Stimulated activated CD8-positive, alpha-beta memory T cell treated with anti-CD3 and anti-CD28 coated beads, Interleukin-15, amount 100 ng/mL, for 24 hours (primary cell): Measurements from ENCODE around the gene CDK8.

Experiments used
- DNase-seq: peaks from one replicate; pipeline ENCODE4 v3.0.0-alpha.2; 2020; ENCODE audit warnings: low read depth

The CDK8 gene

DNA sequence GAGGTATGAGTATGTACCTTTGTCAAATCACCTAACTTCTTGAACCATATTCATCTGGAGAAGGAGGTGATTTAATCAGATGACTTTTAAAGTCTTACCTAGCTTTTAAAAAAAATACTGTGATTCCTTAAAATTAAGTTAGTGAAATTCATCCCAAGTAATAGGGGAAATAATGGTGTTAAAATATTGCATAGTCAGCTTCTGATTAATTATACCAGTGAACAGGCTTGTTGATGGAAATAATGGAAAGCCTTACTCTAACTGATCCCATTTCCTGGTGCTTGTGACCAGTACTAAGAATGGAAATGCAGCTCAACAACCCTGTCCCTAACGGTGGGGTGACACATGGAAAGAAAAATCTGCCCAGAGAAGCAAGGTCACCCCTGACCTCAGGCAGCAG, 130.7 kb downstream of the CDK8 start:
- no peak for DNase-seq

DNA sequence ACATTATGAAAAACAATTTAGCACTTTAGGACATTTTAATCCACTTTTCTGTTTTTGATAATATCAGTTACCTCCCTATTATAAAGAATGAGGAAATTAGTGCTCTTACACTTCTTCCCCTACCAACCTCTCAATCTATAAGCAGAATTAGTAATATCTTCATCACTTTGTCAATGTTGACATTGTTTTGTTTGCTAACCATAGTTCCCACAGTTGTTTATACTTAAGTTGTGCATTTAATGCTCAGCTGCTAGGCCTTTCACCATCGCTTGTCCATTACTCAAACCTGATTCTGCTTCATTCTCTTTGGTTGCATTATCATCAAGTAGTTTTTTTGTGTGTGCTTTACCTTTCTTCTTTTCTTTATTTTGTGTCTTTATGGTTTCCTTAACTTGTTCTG, 132.1 kb downstream of the CDK8 start:
- no peak for DNase-seq

- no peak for DNase-seq
These were observed 136.3 kb downstream of the CDK8 start for GRCh38 chr13:26390203-26390602.

DNA sequence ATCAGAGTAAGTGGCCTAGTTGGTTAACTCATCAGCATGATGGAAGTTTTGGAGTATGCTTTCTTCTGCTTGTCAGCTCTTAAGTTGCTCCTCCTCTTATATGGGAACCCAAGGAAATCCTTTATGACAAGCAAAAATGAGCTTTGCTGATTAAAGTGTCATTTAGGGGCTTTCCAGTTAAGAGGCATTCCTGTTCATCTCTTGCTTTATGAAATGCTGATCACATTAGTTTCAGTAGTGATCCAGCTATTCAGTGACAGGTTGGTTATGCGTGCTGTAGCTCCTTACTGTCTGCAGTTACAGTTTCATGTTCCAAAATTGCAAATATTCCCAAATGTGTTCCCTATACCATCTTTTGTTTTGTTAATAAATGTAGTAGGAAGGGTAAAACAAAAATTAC, 146.6 kb downstream of the CDK8 start:
- no peak for DNase-seq

DNA sequence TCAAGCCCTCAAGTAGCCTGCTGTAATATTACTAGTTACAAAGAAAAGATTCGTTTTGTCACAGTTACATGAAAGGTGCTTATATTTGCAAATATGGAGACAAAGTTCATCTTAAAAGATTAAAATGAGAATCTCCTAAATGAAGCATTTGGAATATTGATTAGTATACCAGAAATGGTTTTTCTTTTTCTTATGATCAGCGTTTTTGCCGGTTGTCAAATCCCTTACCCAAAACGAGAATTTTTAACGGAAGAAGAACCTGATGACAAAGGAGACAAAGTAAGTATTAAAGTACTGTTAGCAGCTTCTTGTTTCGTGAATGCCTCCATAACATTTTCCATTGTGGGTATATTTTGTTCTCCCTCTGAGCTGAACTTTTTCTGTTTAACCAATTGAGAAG, 147.1 kb downstream of the CDK8 start:
- no peak for DNase-seq

DNA sequence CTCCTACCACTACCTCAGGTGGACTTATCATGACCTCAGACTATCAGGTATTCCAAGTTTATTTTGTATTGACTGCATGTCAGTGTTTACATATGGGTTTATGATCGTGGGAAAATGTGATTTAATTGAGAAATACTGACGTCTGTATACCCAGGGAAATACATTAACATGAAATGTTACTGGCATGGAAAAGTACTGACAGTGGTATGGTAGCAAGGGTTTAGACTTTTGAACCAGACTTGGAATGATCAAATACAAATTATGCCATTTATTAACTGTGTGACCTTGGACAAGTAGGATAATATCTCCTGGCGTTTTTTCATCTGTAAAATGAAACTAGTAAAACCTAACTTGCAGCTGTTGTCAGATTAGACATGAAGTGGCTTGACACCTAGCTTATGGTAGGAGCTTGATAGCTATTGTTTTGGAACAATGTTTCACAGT, 147.7 kb downstream of the CDK8 start:
- no peak for DNase-seq

- DNase-seq: no peak
These were observed 152.9 kb downstream of the CDK8 start for GRCh38 chr13:26406791-26407190.

- DNase-seq: no peak
These were observed 157.3 kb downstream of the CDK8 start for GRCh38 chr13:26411206-26411605.

DNA sequence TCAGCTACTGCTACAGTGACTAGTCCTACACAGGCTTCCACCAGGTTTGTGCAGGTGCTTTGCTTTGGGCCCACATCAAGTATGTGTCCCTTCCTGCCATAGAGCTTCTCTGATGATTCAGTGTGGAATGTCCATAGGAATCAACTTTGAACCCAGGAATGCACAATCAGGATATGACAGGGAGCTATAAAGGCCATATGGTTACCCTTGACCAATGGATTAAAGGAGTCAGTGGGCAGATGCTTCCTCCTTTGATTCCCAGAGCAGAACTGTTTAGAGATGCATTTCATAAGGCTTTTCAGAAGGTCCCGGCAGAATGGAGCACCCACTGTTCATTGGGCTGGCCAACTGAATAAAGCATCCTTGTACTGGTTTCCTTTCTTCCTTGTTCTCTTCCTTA, 158.3 kb downstream of the CDK8 start:
- no peak for DNase-seq

DNA sequence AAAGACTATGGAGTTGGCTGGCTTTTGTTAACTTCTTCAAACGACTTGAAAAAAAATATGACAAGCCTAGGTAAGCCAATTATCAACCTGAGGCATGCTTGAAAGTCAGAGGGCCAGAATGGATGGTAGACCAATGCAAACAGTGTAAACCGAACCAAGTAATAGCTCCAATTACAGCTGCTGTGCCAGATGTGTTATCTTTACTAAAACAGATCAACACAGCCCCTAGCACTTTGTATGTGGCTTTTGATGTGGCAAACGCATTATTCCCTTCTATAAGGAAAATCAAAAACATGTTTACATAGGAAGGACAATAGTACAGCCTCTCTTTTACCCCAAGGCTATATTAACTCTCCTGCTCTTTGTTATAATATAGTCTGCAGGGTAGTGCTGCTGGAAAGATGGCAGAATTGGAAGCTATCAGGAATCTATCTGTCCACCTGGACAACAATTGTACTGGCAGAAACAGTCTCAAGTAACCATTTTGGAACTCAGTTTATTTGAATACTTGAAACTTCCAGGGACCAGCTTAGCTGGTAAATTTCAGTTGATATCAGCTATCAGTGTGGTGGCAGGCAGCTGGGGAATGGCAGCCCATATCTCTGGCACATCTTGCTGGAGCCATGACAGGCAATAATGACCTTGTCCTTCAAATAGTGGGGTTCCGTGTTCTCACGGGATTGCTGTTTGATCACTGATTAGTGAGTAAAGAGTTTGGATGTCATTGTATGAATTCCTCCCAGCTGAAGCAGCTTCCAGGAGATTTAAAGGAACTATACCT, 159.2 kb downstream of the CDK8 start:
- DNase-seq: no peak

DNA sequence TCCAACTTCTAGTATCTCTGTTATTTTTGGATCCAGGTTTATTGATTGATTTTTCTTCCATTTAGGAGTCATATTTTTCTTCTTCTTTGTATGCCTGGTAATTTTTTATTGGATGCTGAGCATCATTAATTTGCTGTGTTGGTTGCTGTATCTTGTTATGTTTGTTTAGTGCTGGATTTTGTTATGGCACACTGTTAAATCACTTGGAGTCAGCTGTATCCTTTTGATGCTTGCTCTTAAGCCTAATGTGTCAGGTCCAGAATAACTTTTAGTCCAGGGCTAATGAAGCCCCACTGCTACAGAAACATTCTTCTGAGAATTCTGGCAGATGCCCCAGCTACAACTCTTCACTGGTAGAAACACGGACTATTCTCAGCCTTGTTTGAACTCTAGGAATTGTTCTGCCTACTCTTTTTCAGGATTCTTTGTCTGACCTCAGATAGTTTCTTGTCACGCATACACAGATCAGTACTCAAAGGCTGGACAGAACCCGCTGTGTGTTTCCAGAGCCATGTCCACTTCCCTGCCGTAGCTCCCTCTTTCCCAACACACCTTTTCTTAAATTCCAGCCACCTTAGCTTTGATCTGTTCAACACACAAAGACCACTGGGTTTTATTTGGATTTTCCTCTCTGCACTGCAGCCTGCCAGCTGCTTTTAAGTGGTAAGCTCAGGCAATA, 166.5 kb downstream of the CDK8 start:
- no peak for DNase-seq

DNA sequence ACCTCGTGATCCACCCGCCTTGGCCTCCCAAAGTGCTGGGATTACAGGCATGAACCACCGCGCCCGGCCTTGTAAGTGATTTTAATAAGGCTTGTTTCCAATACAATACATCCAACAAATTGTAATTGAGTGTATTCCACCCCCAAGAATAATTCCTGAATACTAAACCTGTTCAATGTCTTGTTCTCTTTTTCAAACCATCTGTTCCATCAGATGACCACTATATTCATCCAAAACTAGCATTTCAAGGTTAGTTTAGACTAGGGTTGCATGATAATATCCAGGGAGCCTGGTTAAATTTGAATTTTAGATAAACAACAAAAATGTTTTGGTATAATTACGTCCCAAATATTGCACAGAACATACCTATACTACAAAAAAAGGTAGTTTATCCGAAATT, 168.1 kb downstream of the CDK8 start:
- DNase-seq: no peak

DNA sequence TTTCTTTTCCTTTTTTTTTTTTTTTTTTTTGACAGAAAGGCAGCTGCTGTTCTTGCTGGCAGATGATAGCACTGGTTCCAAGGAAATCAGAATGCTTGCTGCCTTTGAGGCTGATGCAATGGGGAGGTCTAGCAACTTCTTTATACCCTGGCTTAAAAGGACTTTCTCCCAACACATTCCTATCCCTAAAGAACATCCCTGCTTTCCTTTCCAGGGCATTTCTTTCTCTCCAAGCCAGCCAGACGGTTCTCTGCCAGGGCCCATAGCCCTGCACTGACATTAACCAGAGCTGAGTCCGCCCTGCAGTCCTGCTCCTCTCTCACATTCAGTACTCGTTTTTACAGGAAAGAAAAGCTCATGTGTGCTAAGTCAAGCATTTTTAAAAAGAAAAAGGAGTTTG, 169.7 kb downstream of the CDK8 start:
- DNase-seq: no peak

GRCh38 chr13:26424181-26424580, 170.3 kb downstream of the CDK8 start:
- no peak for DNase-seq

DNA sequence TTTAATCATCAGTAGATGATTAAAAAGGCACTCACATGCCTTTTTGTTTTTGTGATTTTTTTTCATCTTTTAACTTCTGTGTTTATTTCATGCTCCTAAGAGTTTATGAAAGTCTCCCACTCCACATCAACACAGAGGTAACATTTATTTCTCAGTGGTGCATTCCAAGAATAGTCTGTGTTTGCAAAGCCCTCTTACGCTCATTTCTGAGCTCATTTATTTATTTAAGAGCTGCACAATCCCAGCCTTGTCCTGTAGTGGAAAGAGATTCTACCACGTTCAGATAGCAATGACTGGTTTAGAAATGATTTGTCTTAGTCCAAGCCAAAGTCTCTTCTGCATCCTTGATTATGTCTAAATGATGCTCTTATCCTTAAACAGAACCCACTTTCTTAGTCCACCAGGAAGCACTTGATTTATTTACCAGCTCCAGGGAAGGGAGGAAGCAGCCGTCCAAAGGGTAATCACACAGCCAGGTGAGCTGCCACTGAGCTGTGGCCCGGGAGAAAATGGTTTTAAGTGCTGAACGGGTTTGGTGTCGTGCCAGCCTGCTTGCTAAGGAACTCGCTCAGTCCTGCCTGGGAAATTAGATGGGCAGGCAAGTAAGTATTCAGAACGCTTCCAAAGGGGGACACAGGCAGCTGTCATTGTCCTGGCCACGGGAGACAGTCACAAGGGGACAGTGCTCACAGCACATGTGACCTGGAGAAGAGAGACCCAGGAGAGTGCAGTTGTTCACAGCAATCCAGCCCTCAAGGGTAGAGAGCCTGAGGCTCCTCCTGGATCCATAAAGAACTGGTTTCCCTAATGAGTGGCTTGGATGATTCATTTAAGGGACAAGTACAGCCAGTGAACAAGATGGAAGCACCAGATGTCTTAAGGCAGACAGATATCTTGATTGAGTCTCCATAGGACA, 171.8 kb downstream of the CDK8 start:
- DNase-seq: no peak

DNA sequence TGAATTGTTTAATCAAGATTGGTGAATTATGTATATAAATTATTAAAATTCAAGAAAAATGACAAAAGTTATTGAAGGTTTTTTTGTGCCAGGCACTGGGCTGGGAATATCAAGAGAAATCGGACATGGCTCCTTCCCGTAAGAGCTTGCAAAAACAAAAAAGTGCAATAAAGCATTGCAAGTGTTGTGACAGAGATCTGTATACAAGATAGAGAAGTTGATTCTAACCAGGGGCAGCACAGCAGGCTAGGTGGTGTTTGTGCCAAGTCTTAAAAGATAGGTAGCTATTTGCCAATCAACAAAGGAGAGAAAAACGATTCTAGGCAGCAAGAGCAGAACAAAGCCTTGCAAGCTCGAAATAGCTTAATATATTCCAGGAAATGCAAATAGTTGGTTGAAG, 179.8 kb downstream of the CDK8 start:
- DNase-seq: no peak

- no peak for DNase-seq
These were observed 181.2 kb downstream of the CDK8 start for GRCh38 chr13:26435171-26435570.

- no peak for DNase-seq
These were observed 181.7 kb downstream of the CDK8 start for GRCh38 chr13:26435646-26436045.

- DNase-seq: no peak
These were observed 183.0 kb downstream of the CDK8 start for GRCh38 chr13:26436914-26437313.

- no peak for DNase-seq
These were observed 186.2 kb downstream of the CDK8 start for GRCh38 chr13:26440111-26440510.

- DNase-seq: no peak
These were observed 187.5 kb downstream of the CDK8 start for GRCh38 chr13:26441476-26441875.

DNA sequence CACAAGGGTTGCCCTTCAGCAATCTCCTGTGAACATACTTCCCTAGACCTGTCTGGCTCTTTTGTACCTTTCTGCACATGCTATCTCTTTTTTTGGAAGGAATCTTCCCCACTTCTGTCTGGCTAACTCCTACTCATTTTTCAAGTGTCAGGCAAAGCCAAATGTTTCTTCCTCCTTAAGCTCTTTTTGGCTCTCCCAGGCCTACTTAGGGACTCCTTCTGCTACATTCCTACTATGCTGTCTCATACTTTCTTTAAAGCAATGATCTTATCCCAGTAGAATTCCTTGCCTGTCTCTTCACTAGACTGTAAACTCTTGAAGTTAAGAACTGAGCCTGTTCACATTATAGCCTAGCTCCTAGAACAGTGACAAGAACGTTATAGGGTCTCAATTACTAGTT, 188.6 kb downstream of the CDK8 start:
- DNase-seq: no peak

GRCh38 chr13:26445092-26445491, 191.2 kb downstream of the CDK8 start:
- no peak for DNase-seq
